ENCODE data around the gene PALMD. TPM values are rescaled to one million over a fixed set of nuclear protein-coding genes. Genes with fewer than 3 reads are reported as not detected.
A peak's percentile ranks its signal among the peaks of the same experiment; 100 is the strongest.

Gene PALMD
- total and polyA plus RNA-seq, 4 donors = 12.1 to 42.5 (median 14.5) TPM

GRCh38 chr1:99629164-99629563 is 16.7 kb upstream of the PALMD start:
- no CpG with 5 or more reads among the region's 1 CpG for WGBS (ENCODE audit: insufficient coverage)
- Histone ChIP-seq H3K27me3 (ENCODE audit: control insufficient read depth, insufficient read depth, low read length) (no peaks in the 10 kb centered on the region), H3K4me3 (ENCODE audit: low read depth, low read length) (no peak overlapping the region), H3K9me3 (ENCODE audit: control insufficient read depth, insufficient read depth, low read length) (no peaks in the 10 kb centered on the region), H3K27ac (ENCODE audit: low read depth, low read length) (no peak overlapping the region), H3K36me3 (ENCODE audit: control insufficient read depth, insufficient read depth, low read length) (no peaks in the 10 kb centered on the region), H3K4me1 (ENCODE audit: control insufficient read depth, insufficient read depth, low read length) (no peaks in the 10 kb centered on the region)
- no peak for DNase-seq (ENCODE audit: low read depth in 4 of 6, low spot score in 6 of 6)

GRCh38 chr1:99634971-99635624 is 10.8 kb upstream of the PALMD start:
- no peak for DNase-seq (ENCODE audit: low read depth in 4 of 6, low spot score in 6 of 6)
- no CpG with 5 or more reads among the region's 3 CpGs for WGBS (ENCODE audit: insufficient coverage)
- Histone ChIP-seq H3K27me3 (ENCODE audit: control insufficient read depth, insufficient read depth, low read length) (no peaks in the 10 kb centered on the region), H3K4me3 (ENCODE audit: low read depth, low read length) (no peak overlapping the region), H3K9me3 (ENCODE audit: control insufficient read depth, insufficient read depth, low read length) (no peaks in the 10 kb centered on the region), H3K4me1 (ENCODE audit: control insufficient read depth, insufficient read depth, low read length) (no peaks in the 10 kb centered on the region), H3K36me3 (ENCODE audit: control insufficient read depth, insufficient read depth, low read length) (no peaks in the 10 kb centered on the region), H3K27ac (ENCODE audit: low read depth, low read length) (no peak overlapping the region)

- H3K27me3 ChIP-seq (ENCODE audit: control insufficient read depth, insufficient read depth, low read length) = no peaks in the 10 kb centered on the region
- no peaks in the 10 kb centered on the region for H3K36me3 ChIP-seq (ENCODE audit: control insufficient read depth, insufficient read depth, low read length)
- H3K27ac ChIP-seq (ENCODE audit: low read depth, low read length) = no peak overlapping the region
- no CpG with 5 or more reads among the region's 2 CpGs for WGBS (ENCODE audit: insufficient coverage)
- H3K4me1 ChIP-seq (ENCODE audit: control insufficient read depth, insufficient read depth, low read length) = no peaks in the 10 kb centered on the region
- DNase-seq (ENCODE audit: low read depth in 4 of 6, low spot score in 6 of 6) = no peak
- H3K9me3 ChIP-seq (ENCODE audit: control insufficient read depth, insufficient read depth, low read length) = no peaks in the 10 kb centered on the region
- H3K4me3 ChIP-seq (ENCODE audit: low read depth, low read length) = no peak overlapping the region
Measured at GRCh38 chr1:99635664-99636063, 10.2 kb upstream of the PALMD start.

GRCh38 chr1:99636647-99637175 is 9.2 kb upstream of the PALMD start:
- Histone ChIP-seq H3K9me3 (ENCODE audit: control insufficient read depth, insufficient read depth, low read length) (no peaks in the 10 kb centered on the region), H3K36me3 (ENCODE audit: control insufficient read depth, insufficient read depth, low read length) (no peaks in the 10 kb centered on the region), H3K27ac (ENCODE audit: low read depth, low read length) (no peak overlapping the region), H3K4me1 (ENCODE audit: control insufficient read depth, insufficient read depth, low read length) (no peaks in the 10 kb centered on the region), H3K27me3 (ENCODE audit: control insufficient read depth, insufficient read depth, low read length) (no peaks in the 10 kb centered on the region), H3K4me3 (ENCODE audit: low read depth, low read length) (no peak overlapping the region)
- peak in 1 of 6 donors; percentile 71 for DNase-seq (ENCODE audit: low read depth in 4 of 6, low spot score in 6 of 6)
- no CpG with 5 or more reads among the region's 2 CpGs for WGBS (ENCODE audit: insufficient coverage)

- Histone ChIP-seq H3K36me3 (ENCODE audit: control insufficient read depth, insufficient read depth, low read length) (no peaks in the 10 kb centered on the region), H3K27ac (ENCODE audit: low read depth, low read length) (no peak overlapping the region), H3K27me3 (ENCODE audit: control insufficient read depth, insufficient read depth, low read length) (no peaks in the 10 kb centered on the region), H3K4me3 (ENCODE audit: low read depth, low read length) (no peak overlapping the region), H3K4me1 (ENCODE audit: control insufficient read depth, insufficient read depth, low read length) (no peaks in the 10 kb centered on the region), H3K9me3 (ENCODE audit: control insufficient read depth, insufficient read depth, low read length) (no peaks in the 10 kb centered on the region)
- WGBS (ENCODE audit: insufficient coverage) = 67% methylated on average over 1 of the region's 3 CpGs
- DNase-seq (ENCODE audit: low read depth in 4 of 6, low spot score in 6 of 6) = no peak
Measured at GRCh38 chr1:99638853-99639252, 7.1 kb upstream of the PALMD start.

GRCh38 chr1:99639408-99639807 is 6.5 kb upstream of the PALMD start:
- Histone ChIP-seq H3K4me3 (ENCODE audit: low read depth, low read length) (no peak overlapping the region), H3K27ac (ENCODE audit: low read depth, low read length) (no peak overlapping the region), H3K9me3 (ENCODE audit: control insufficient read depth, insufficient read depth, low read length) (no peaks in the 10 kb centered on the region), H3K4me1 (ENCODE audit: control insufficient read depth, insufficient read depth, low read length) (no peaks in the 10 kb centered on the region), H3K27me3 (ENCODE audit: control insufficient read depth, insufficient read depth, low read length) (no peaks in the 10 kb centered on the region), H3K36me3 (ENCODE audit: control insufficient read depth, insufficient read depth, low read length) (no peaks in the 10 kb centered on the region)
- DNase-seq (ENCODE audit: low read depth in 4 of 6, low spot score in 6 of 6) = no peak

GRCh38 chr1:99639945-99640344 is 6.0 kb upstream of the PALMD start:
- no peaks in the 10 kb centered on the region for H3K4me1 ChIP-seq (ENCODE audit: control insufficient read depth, insufficient read depth, low read length)
- no peak overlapping the region for H3K4me3 ChIP-seq (ENCODE audit: low read depth, low read length)
- no peak for DNase-seq (ENCODE audit: low read depth in 4 of 6, low spot score in 6 of 6)
- no peak overlapping the region for H3K27ac ChIP-seq (ENCODE audit: low read depth, low read length)
- no peaks in the 10 kb centered on the region for H3K9me3 ChIP-seq (ENCODE audit: control insufficient read depth, insufficient read depth, low read length)
- no peaks in the 10 kb centered on the region for H3K36me3 ChIP-seq (ENCODE audit: control insufficient read depth, insufficient read depth, low read length)
- H3K27me3 ChIP-seq (ENCODE audit: control insufficient read depth, insufficient read depth, low read length) = no peaks in the 10 kb centered on the region

GRCh38 chr1:99640672-99641071 is 5.2 kb upstream of the PALMD start:
- DNase-seq (ENCODE audit: low read depth in 4 of 6, low spot score in 6 of 6) = no peak
- Histone ChIP-seq H3K27me3 (ENCODE audit: control insufficient read depth, insufficient read depth, low read length) (no peaks in the 10 kb centered on the region), H3K27ac (ENCODE audit: low read depth, low read length) (no peak overlapping the region)

GRCh38 chr1:99641558-99641957 is 4.4 kb upstream of the PALMD start:
- H3K27ac ChIP-seq (ENCODE audit: low read depth, low read length) = no peak overlapping the region
- H3K36me3 ChIP-seq (ENCODE audit: control insufficient read depth, insufficient read depth, low read length) = no peaks in the 10 kb centered on the region
- H3K9me3 ChIP-seq (ENCODE audit: control insufficient read depth, insufficient read depth, low read length) = no peaks in the 10 kb centered on the region
- DNase-seq (ENCODE audit: low read depth in 4 of 6, low spot score in 6 of 6) = no peak
- no peak overlapping the region for H3K4me3 ChIP-seq (ENCODE audit: low read depth, low read length)
- no peaks in the 10 kb centered on the region for H3K27me3 ChIP-seq (ENCODE audit: control insufficient read depth, insufficient read depth, low read length)
- H3K4me1 ChIP-seq (ENCODE audit: control insufficient read depth, insufficient read depth, low read length) = peaks cover 8% of the 10 kb centered on the region

More at GRCh38 chr1:99640672-99641071, 5.2 kb upstream of the PALMD start:
- H3K36me3 ChIP-seq (ENCODE audit: control insufficient read depth, insufficient read depth, low read length) = no peaks in the 10 kb centered on the region
- peaks cover 1% of the 10 kb centered on the region for H3K4me1 ChIP-seq (ENCODE audit: control insufficient read depth, insufficient read depth, low read length)
- H3K9me3 ChIP-seq (ENCODE audit: control insufficient read depth, insufficient read depth, low read length) = no peaks in the 10 kb centered on the region
- no peak overlapping the region for H3K4me3 ChIP-seq (ENCODE audit: low read depth, low read length)

- H3K27ac ChIP-seq (ENCODE audit: low read depth, low read length) = no peak overlapping the region
- H3K36me3 ChIP-seq (ENCODE audit: control insufficient read depth, insufficient read depth, low read length) = no peaks in the 10 kb centered on the region
- no peaks in the 10 kb centered on the region for H3K27me3 ChIP-seq (ENCODE audit: control insufficient read depth, insufficient read depth, low read length)
- 73% methylated on average over 1 of the region's 7 CpGs for WGBS (ENCODE audit: insufficient coverage)
- no peak for DNase-seq (ENCODE audit: low read depth in 4 of 6, low spot score in 6 of 6)
- H3K9me3 ChIP-seq (ENCODE audit: control insufficient read depth, insufficient read depth, low read length) = no peaks in the 10 kb centered on the region
- no peak overlapping the region for H3K4me3 ChIP-seq (ENCODE audit: low read depth, low read length)
- peaks cover 8% of the 10 kb centered on the region for H3K4me1 ChIP-seq (ENCODE audit: control insufficient read depth, insufficient read depth, low read length)
Measured at GRCh38 chr1:99642053-99642452, 3.9 kb upstream of the PALMD start.

Measured in spinal cord (tissue), 10 donors.